Upper lobe of left lung (tissue), 4 donors: ENCODE measurements around the gene GATAD2A.

Source experiments
- EP300 ChIP-seq, 4 donors: sonication (generic); formaldehyde crosslinking; IDR thresholded peaks; one replicate each; pipeline ENCODE4 v1.5.1; 2017; ENCODE audit warnings: antibody characterized with exemption in 4 of 4, control low read depth in 2 of 4
- POLR2A ChIP-seq, 4 donors: fragments of 450-650 bp; IDR thresholded peaks; one replicate each; pipeline ENCODE4 v1.5.1; 2016 to 2017; ENCODE audit warnings: antibody characterized with exemption in 4 of 4, mild to moderate bottlenecking in 2 of 4
- POLR2AphosphoS5 ChIP-seq, 2 donors: sonication (generic); formaldehyde crosslinking; IDR thresholded peaks; one replicate each; pipeline ENCODE4 v1.5.1; 2017; ENCODE audit warnings: antibody characterized with exemption in 2 of 2
- TF ChIP-seq, protein P1 (sequence below), 6 experiments: fragments of 450-650 bp in 4 of 6; fragments of 200-600 bp in 2 of 6; sonication (generic) in 2 of 6; IDR thresholded peaks; one replicate each; pipeline ENCODE4 v1.5.1; 2016 to 2019; ENCODE audit warnings: antibody characterized with exemption in 6 of 6

DNA sequence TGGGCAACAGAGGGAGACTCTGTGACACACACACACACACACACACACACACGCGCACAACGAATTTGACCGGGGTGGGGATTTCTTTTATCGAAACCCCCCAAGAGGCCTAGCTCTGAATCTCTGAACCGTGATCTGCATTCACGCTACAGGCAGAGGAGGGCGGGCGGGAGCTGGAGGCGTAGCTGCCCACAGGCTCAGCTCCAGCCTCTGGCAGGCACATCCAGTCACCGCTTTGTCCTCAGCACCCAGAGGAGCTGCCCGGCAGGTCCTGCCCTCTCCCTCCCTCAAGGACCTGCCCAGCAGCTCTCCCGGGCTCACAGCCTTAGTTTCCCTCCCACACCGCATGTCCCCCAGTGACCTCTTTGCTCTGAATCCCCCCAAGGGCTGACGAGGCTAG, 152.6 kb downstream of the GATAD2A start:
- TF ChIP-seq POLR2AphosphoS5 (IDR thresholded peaks at IDR 0.05) (no peak), POLR2A (IDR thresholded peaks at IDR 0.05) (no peak), EP300 (IDR thresholded peaks at IDR 0.05) (no peak)
- TF ChIP-seq, protein P1, sequence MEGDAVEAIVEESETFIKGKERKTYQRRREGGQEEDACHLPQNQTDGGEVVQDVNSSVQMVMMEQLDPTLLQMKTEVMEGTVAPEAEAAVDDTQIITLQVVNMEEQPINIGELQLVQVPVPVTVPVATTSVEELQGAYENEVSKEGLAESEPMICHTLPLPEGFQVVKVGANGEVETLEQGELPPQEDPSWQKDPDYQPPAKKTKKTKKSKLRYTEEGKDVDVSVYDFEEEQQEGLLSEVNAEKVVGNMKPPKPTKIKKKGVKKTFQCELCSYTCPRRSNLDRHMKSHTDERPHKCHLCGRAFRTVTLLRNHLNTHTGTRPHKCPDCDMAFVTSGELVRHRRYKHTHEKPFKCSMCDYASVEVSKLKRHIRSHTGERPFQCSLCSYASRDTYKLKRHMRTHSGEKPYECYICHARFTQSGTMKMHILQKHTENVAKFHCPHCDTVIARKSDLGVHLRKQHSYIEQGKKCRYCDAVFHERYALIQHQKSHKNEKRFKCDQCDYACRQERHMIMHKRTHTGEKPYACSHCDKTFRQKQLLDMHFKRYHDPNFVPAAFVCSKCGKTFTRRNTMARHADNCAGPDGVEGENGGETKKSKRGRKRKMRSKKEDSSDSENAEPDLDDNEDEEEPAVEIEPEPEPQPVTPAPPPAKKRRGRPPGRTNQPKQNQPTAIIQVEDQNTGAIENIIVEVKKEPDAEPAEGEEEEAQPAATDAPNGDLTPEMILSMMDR (IDR thresholded peaks at IDR 0.05) = no peak
